OCI-LY3 (cell line): ENCODE data around the gene THEMIS2.

ENCODE experiments used
- CTCF ChIP-seq: fragments of 200-600, 300-600 bp; sonication (generic); IDR thresholded peaks from 2 replicates; pipeline ENCODE4 v1.5.1; 2014; ENCODE audit warnings: antibody characterized with exemption, low read length, low read depth
- EZH2phosphoT487 ChIP-seq: fragments of 200-600 bp; shearing (Covaris generic); IDR thresholded peaks from 2 replicates; pipeline ENCODE4 v1.6.1; 2018; ENCODE audit warnings: antibody characterized with exemption, mixed run types, low read depth

- TF ChIP-seq CTCF (no peak), EZH2phosphoT487 (no peak)
Measured at GRCh38 chr1:27858949-27859576, 13.3 kb upstream of the THEMIS2 start.
